VCaP (cell line): ENCODE measurements around the gene EGFLAM.

Experiments used
- H3K27ac ChIP-seq: fragments of 450-650 bp; 2 replicates; pipeline ENCODE4 v1.5.1; 2017
- TF ChIP-seq, protein P1 (sequence below): fragments of 450-650 bp; conservative IDR thresholded peaks from 2 replicates; pipeline ENCODE4 v1.5.1; 2017; ENCODE audit warnings: mild to moderate bottlenecking, moderate library complexity

EGFLAM gene

DNA sequence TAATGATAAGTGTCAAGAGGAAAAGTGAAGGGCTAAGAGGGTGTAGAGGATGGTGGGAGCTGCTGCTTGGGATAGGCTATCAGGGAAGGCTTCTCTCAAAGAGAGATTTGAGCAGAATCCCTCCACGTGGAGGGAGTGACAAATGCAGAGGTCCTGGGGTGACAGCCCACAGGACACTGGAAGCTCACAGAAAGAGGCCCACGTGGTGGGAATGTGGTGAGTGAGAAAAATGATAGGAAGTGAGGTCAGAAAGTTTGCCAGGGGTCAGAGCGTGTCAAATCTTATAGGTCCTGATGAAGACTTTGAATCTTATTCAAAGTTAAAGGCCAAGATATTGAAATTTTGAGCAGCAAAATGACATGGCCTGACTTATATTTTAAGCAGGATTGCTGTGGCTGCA, 125.3 kb downstream of the EGFLAM start:
- no peak overlapping the region for H3K27ac ChIP-seq
- TF ChIP-seq, protein P1, sequence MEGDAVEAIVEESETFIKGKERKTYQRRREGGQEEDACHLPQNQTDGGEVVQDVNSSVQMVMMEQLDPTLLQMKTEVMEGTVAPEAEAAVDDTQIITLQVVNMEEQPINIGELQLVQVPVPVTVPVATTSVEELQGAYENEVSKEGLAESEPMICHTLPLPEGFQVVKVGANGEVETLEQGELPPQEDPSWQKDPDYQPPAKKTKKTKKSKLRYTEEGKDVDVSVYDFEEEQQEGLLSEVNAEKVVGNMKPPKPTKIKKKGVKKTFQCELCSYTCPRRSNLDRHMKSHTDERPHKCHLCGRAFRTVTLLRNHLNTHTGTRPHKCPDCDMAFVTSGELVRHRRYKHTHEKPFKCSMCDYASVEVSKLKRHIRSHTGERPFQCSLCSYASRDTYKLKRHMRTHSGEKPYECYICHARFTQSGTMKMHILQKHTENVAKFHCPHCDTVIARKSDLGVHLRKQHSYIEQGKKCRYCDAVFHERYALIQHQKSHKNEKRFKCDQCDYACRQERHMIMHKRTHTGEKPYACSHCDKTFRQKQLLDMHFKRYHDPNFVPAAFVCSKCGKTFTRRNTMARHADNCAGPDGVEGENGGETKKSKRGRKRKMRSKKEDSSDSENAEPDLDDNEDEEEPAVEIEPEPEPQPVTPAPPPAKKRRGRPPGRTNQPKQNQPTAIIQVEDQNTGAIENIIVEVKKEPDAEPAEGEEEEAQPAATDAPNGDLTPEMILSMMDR = no peak

DNA sequence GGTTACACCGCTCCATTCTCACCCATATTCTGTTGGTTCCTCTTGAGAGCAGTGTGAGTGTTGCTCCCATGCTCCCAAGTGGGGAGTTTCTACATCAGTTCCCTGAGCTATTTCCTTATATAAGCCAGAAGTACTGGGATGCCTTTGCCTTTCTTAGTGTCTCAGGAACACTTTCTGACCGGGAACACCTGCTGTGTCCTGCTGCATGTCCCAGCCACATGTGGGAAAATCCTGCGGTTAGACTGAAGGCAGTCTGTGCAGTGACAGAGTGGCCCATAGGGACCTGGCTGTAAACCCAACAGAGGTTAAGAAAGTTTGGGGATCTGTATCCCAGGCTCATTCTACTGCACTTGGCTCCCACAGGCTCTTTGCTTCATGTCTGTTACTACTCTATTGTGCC, 126.0 kb downstream of the EGFLAM start:
- TF ChIP-seq, protein P1 = no peak
- no peak overlapping the region for H3K27ac ChIP-seq

DNA sequence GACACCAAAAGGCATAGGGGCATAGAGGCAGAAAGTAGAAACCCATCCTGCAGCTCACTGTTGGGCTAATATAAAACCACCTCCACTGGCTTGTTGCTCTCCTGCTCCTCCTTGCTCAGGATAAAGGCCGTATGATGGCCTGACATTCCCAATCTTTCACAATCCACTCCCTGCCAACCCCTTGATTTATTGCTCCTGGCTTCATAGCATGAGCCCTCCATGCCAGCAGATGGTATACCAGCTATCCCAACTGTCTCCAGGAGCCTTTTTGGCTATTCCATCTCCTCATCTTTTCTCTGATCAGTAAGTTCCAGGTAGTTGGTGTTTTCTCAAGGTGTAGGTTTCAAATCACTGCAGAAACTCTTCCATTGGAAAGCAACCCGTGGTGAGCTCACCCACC, 128.8 kb downstream of the EGFLAM start:
- TF ChIP-seq, protein P1 = no peak
- no peak overlapping the region for H3K27ac ChIP-seq

DNA sequence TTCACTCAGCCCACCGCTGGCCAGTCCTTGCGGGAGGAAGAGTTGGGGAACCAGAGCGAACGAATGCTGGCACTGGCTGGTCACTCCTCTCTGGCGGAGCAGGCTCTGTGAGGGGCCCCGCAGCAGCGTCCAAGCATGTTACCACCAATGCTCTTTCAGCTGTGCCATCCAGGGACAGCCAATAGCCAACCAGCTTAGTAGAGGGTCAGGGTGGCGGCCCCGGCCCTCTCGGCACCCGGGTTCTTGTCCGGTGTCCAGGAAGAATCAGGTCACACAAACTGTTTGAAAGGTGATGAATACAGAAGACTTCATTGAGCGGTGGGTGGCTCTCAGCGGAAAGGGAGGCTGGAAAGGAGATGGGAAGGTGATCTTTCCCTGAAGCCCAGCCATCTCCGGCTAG, 135.3 kb downstream of the EGFLAM start:
- TF ChIP-seq, protein P1 = no peak
- H3K27ac ChIP-seq = no peak overlapping the region

DNA sequence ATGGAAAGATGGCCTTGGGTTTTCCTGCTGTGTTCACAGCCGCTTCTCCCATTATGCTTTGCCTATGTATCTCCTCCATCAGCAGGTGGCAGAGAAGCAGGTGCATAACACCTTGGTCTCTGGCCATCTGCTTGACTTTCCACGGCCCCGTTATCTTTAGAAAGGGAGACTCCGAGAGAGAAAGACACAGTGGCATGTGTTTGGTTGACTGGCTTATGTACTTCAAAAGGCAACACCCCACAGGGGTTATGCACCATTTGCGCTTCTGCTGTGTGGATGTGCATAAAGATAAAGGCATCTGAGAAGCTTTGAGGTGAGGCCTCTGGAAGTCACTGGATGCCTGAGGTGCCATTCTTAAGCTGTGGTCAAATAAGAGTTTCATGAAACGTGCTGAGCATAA, 138.4 kb downstream of the EGFLAM start:
- TF ChIP-seq, protein P1 = no peak

DNA sequence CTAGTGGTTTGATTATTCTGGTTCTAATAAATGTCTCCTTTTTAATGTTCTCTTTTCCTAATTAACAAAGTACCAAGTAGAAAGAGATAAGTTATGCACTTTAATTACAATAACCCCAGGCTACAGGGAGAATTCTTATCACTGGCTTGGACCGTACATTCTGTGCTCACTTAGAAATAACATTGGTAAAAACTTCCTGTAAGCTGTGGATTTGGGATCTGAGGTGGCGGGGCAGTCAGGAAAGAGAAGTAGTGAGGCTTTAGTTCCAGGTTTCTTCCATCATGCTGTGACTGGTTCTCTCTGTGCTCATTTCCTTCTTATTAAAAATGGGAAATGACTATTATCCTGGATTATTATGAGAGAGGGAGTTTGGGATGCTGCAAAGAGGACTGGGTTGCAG, 142.0 kb downstream of the EGFLAM start:
- TF ChIP-seq, protein P1 = no peak
- H3K27ac ChIP-seq = no peak overlapping the region

More for the DNA sequence above, 138.4 kb downstream of the EGFLAM start:
- H3K27ac ChIP-seq = no peak overlapping the region

DNA sequence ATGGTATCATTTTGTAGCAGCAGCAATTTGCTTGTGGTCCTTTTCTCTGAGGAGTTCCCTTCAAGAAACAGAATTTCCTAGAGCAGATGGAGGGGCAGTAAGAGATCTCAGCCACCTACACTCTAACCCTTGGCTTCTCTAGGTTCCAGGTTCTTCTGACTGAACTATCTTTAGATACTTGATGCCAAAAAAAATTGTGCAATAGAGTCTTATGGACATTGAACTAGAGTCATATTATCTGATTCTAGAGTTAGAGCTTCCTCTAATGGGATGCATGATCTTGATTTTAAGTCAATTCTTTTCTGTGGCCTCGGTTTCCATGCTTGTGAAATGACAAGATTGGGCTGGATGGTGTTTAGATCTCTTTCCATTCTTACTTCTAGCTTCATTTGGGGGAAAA, 142.8 kb downstream of the EGFLAM start:
- TF ChIP-seq, protein P1 = no peak
- no peak overlapping the region for H3K27ac ChIP-seq

DNA sequence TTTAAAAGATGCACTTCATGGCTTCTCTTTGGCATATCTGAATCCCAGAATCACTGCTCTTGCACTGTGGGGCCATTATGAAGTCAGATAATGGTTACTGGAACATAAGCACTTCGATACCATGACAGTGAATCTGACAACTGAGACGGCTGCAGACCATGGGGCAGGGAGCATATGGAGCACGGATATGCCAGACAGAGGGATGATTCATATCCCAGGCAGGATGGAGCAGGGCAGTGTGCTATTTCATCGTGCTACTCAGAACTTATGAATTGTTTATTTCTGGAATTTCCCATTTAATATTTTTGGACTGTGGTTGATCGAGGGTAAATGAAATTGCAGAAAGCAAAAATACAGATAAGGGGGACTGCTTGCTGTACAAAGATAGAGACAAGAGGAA, 145.0 kb downstream of the EGFLAM start:
- TF ChIP-seq, protein P1 = no peak
- no peak overlapping the region for H3K27ac ChIP-seq
